HG03060 (cell line): ENCODE data around the gene ARID3B.
A peak's percentile ranks its signal among the peaks of the same experiment; 100 is the strongest.
"Not testable (repeated sequence)": the region's sequence is repeated elsewhere in the genome, so short reads cannot be mapped to it uniquely, and the experiment has no call there.

Experiments
- ATAC-seq: cut with Tn5 transposase; IDR thresholded peaks from one replicate; pipeline ENCODE4 v1.9.1; 2021; ENCODE audit warnings: low read depth, moderate number of reproducible peaks; ENCODE audit not compliant: unreplicated experiment

ARID3B gene

DNA sequence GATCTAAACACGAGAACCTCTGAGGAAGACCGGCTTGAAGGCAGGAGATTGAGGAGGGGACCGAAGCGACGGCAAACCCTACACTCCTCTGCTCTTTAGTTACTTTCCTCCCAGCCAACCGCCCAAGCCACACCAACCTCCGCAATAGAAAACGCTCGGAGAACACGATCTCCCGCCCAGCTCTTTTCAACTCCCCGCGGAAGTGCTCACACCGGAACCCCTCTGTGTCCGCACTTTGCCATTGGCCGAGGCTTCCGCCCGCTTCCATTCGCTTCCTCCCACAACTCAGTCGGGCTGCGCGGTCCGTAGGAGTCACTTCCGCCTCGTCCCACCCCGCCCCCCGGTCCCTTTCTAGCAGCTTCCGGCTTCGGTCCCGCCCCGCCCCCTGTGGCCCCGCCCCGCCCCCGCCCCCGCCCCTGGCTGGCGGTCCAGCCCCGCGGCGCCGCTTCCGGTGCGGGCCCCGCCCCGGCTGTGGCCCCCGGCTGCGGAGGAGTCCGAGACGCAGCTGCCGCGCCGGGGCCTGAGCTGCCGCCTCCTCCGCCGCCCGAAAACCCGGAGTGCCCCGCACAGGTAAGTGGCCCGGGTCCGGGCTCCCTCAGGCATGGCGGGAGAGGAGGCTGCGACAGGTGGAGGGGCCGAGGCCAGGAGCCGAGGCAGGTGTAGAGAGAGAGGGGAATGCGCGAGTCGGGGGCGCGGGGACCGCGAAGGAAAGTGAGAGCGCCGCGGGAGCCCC is at the start of gene ARID3B:
TSS of gene ARID3B (plus strand) at position 460 of the 733 bp plus-strand sequence. CDS start 2,717 bp downstream, outside the sequence.
- ATAC-seq, result peak; percentile 53

DNA sequence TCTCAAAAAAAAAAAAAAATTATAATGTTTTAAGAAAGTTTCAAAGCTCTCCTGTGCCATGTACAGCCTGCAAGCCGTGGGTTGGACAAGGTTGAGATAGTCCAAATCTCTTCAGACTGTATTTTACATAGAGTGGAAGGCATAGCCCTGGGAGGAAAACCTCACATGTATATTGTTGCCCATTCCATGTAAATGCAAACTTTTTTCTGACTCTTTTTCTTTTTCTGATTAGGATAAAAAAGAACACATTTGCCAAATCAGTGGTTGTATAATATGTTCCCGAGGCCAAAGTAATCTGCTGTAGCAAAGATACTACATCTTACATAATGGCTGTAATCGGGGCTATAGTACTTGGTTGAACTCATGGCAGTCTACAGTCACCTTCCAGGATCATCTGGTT is 44.4 kb upstream of the ARID3B start:
- no peak for ATAC-seq

GRCh38 chr15:74497584-74497983 is 43.4 kb upstream of the ARID3B start:
- no peak for ATAC-seq

DNA sequence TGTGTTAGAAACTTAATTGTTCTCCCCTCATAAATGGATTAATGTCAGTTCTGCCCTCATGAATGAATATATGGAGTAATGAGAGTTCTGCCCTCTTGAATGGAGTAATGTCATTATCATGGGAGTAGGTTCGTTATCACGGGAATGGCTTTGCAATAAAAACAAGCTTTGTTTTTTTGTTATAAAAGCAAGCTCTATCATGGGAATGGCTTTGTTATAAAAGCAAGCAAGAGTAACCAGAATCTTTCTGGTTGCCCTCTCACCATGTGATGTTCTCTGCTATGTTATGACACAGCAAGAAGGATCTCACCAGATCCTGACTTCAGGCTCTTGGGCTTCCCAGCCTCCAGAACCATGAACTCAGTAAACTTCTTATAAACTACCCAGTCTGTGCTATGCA is 41.7 kb upstream of the ARID3B start:
- ATAC-seq, result no peak

DNA sequence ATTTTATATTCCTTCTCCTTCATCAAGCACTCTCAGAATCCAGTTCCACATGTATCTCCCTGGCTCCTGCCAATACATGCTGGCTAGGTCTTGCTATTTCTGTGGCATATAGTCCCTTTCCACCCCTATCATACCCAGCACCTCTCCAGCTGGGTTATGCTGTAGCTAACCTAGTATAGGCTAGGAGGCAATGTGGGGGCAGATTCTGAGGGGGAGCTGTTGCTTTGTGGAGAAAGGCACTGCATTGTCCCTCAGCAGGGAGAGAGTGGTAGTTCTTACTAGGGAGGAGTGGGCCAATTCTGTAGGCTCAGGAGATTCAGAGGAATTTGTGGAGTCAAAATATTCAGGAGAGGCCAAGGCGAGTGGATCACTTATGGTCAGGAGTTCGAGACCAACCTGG is 40.6 kb upstream of the ARID3B start:
- no peak for ATAC-seq

DNA sequence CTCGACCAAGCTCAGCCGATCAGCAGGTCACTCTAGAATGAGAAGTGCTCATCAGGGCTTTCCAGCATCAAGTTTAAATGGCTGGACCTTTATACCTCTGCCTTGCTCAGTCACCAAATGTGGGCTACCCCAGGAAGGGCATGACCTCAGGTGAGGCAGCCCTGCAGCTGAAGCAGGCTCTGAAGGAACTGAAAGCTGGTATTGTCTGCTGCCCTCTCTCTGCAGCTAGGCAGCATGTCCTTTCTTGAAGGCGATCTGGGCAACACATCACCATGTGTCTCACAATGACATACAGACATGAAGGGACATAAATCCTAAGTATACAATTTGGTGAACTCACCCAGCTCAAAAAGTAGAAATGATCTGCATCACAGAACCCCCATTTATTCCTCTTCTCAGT is 38.7 kb upstream of the ARID3B start:
- ATAC-seq, result no peak

- ATAC-seq, result no peak
Measured at GRCh38 chr15:74504418-74504817, 36.6 kb upstream of the ARID3B start.

GRCh38 chr15:74504836-74505235 is 36.2 kb upstream of the ARID3B start:
- no peak for ATAC-seq

DNA sequence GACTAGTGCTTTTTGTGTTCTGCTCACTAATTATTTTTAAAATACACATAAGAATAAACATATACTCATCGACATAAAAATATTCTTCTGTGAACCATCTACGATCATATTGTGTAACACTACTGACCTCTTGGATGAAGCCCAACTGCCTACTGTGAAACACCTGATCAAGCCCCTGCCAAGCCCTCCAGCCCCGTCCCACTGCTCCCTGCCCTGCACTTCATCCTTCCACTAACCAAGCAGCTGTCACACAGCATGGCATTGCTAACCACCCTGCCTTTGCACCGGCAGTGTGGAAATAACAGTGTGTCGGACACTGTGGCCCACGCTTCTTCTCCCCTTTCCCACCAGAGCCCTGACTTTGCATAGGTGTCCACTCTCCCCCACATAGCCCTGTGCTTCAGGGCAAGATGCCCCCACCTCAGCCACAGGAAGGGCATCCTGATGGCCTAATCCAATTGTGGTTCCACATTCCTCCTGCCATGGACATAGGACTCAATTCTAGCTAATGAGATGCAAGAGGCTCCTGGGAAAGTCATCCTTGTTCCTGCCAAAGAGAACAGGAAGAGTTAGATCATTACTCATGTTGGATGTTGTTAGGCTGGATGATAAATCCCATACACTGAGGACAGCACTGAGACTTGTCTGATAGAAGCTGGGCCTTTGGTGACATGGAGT is 35.0 kb upstream of the ARID3B start:
- ATAC-seq, result no peak

DNA sequence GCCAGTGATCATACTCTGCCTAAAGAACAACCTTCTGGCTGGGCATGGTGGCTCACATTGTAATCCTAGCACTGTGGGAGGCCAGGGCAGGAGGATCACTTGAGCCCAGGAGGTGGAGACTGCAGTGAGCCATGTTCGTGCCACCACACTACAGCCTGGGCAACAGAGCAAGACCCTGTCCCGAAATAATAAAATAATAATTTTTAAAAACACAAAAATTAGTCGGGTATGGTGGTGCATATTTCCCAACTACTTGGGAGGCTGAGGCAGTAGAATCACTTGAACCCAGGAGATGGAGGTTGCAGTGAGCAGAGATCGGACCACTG is 34.5 kb upstream of the ARID3B start:
- ATAC-seq, result no peak

DNA sequence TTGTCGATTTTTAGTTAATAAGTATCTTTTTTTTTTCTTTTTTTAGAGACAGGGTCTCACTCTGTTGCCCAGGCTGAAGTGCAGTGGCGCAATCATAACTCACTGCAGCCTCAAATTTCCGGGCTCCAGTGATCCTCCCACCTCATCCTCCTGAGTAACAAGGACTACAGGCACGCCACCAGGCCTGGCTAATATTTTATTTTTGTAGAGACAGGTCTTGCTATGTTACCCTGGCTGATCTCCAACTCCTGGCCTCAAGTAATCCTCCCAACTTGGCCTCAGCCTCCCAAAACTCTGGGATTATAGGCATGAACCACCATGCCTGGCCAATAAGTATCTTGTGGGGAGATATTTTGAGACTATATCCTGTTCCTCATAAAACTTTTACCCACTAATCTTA is 29.4 kb upstream of the ARID3B start:
- ATAC-seq, result peak; percentile 26

DNA sequence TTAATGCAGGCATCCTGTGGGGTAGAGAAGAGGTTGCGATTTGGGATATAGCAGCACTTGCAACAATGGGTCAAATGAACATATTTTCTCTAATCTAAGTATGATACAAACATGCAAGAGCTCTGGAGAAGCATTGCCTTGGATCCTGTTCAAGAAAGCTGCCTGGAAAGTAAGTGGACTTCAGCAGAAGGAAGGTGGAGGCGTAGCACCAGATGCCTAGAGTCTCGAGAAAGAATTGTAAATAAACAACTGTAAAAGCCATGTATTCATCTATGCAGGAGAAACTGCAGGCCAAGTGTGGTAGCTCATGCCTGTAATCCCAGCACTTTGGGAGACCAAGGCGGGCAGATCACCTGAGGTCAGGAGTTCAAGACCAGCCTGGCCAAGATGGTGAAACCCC is 27.0 kb upstream of the ARID3B start:
- ATAC-seq, result not testable (repeated sequence)

DNA sequence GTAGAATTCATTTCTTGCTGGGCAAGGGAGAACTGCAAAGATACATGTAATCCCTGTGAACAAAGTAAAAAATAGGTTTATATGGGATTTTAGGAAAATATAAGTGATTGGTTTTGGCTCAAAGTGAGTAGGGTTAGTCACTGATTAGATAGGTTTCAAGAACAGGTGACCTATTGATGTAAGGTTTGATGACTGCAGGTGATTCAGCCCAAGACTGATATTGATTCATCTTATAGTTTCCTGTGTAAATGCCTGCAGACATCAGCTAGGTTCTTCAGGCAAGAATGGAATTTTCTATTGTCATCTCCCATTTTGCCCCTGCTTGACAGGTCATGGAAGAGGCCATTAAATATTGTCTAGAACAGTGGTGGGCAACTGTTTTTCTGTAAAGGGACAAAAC is 23.9 kb upstream of the ARID3B start:
- ATAC-seq, result no peak

DNA sequence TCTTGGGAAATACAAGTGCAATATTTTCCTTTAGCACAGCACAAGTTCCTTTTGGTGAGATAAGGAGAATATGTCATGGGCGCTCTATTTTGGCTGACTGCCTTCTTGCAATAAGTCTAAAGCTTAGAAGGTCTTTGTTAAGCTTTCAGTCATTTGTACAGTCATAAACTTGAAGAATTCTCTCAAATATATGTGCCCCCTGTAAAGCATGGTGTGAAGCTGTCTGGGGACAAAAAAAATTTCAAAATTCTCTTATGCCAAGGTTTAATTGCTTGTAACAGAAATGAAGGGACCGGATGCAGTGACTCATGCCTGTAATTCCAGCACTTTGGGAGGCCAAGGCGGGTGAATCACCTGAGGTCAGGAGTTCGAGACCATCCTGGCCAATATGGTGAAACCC is 21.7 kb upstream of the ARID3B start:
- no peak for ATAC-seq

GRCh38 chr15:74520407-74520806 is 20.6 kb upstream of the ARID3B start:
- no peak for ATAC-seq

DNA sequence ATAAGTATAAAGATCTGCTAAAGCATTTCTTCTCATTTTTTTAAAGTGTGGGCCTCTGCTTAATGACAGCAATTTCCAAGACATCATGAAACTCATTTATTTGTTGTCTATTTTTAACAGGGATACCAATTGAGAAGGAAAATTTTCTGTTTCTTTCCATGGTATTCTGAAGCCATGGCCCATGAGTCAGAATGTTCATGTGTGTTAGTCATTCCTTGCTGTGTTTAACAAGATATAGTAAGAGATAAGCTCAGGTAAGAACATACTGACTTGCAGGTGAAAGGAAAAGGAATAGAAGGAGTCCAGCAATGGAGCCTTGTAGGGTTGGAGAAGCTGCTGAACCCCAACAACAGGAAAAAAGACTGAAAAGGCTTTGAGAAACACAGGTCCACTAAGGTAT is 17.0 kb upstream of the ARID3B start:
- no peak for ATAC-seq

GRCh38 chr15:74525309-74525708 is 15.7 kb upstream of the ARID3B start:
- no peak for ATAC-seq

DNA sequence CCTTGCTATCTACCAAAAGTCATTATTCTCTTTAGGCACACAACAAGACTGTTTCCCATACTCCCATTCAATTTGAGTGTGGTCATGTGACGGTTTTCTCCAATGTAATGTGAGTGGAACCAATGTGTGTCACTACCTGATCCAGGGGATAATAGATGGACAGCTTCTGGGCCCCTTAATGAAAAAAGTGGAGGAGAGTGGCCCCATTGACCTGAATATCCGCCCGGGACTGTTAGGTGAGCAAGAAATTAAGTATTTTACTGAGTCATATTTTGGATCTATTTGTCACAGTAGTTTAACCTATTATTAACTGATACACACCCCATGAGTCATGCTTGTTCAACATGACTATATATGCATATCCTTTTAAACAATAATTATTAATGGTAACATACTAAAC is 15.1 kb upstream of the ARID3B start:
- no peak for ATAC-seq

- ATAC-seq, result no peak
Measured at GRCh38 chr15:74528876-74529275, 12.1 kb upstream of the ARID3B start.

DNA sequence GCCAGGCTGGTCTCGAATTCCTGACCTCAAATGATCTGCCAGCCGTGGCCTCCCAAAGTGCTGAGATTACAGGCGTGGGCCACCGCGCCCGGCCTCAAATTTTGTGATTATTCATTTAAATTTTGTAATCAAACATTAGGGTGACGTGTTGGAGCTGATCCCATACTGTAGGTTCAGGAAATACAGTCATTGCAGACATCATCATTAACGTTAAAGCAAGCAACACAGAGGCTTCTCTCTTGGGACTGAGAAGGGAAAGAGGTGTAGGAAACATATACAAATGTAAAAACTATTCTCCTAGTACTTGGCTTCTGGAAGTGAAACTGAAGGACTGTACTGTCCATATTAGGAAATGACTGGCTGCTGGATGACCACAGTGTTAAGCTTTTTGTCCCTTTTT is 11.1 kb upstream of the ARID3B start:
- ATAC-seq, result no peak

DNA sequence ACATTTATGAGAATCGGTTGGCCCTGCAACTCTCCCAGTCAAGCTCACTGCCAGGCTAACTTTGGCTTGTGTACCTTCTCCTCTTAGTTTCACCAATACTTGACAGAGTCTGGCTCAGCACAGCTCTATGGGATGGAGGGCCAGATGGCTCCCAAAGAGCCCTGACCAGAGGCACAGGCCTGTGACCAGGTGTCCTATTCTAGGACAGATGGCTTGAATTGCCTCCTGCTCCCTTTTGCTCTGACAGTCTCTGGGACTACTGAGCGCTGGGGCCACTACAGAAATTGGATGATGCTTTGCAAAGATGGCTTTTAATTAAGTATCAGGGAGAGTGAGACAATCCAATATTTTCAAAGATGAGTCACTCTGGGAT is 10.3 kb upstream of the ARID3B start:
- ATAC-seq, result no peak

DNA sequence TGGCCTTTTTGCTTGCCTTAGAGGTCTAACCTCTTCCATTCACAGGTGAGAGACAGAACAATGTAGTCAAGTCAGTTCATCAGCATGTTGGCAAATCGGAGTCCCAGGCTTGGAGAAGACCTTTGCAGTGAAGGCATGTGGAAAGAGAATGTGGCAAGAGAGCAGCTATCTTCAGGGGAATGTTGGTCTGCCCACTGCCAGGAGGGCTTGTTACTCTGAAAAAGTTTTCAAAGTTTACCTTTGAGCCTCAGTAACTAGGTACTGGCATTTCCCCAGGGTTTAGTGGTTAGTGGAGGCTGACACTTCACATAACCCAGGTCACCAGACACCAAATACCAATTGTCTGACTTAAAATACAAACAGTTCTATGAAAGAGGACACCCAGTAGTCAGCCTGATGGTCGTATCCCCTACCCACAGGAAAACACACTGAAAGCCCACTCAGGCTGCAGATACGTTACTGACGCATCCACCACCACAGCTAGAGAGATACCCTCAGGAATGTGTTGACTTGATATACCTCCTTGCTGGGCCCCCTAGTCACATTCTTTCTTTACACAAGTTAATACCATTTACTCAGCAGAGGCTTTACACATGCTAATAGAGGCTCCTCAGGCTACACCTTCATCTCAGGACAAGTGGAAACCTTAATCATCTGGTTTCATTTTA is 9.7 kb upstream of the ARID3B start:
- ATAC-seq, result no peak
